GM13976 (cell line): ENCODE measurements around the gene PRSS37.
"Not testable (repeated sequence)": the region's sequence is repeated elsewhere in the genome, so short reads cannot be mapped to it uniquely, and the experiment has no call there.

Experiments
- DNase-seq: peaks from one replicate; pipeline ENCODE4 v3.0.0; 2012; ENCODE audit warnings: low spot score
- CTCF ChIP-seq: IDR thresholded peaks from 2 replicates; pipeline ENCODE4 v1.5.1; 2012; ENCODE audit warnings: borderline replicate concordance, mild to moderate bottlenecking; ENCODE audit not compliant: insufficient read depth; ENCODE audit errors: extremely low read depth, missing control alignments, control extremely low read depth
- in situ Hi-C: fragments of 300-500 bp; cut with MboI; formaldehyde crosslinking; loops from one replicate; pipeline ENCODE4 v1.12.0; 2022; ENCODE audit warnings: low sequenced_read_pairs, mixed read lengths, inconsistent platforms; ENCODE audit not compliant: unreplicated experiment

Gene PRSS37

GRCh38 chr7:141842904-141843303 lies 1.6 kb upstream of the PRSS37 start:
- in situ Hi-C loops = no loop called here
- TF ChIP-seq CTCF = no peak
- no peak for DNase-seq

- DNase-seq = no peak
- TF ChIP-seq CTCF = no peak
- in situ Hi-C loops = no loop called here
Measured at GRCh38 chr7:141840708-141841107, 577 bp downstream of the PRSS37 start.

- in situ Hi-C loops = no loop called here
- TF ChIP-seq CTCF = no peak
- DNase-seq = no peak
Measured at GRCh38 chr7:141839256-141839655, 2.0 kb downstream of the PRSS37 start.

- DNase-seq = no peak
- no peak for TF ChIP-seq CTCF
- in situ Hi-C loops = no loop called here
Measured at GRCh38 chr7:141838581-141838980, 2.7 kb downstream of the PRSS37 start.

- DNase-seq = no peak
- no peak for TF ChIP-seq CTCF
- in situ Hi-C loops = no loop called here
Measured at GRCh38 chr7:141837683-141838082, 3.6 kb downstream of the PRSS37 start.

- in situ Hi-C loops, DNase-seq: not testable (repeated sequence)
Measured at GRCh38 chr7:141822432-141822831, 18.9 kb downstream of the PRSS37 start.

GRCh38 chr7:141820067-141820466 lies 21.2 kb downstream of the PRSS37 start:
- in situ Hi-C loops = no loop called here
- DNase-seq = no peak

More at GRCh38 chr7:141820067-141820466, 21.2 kb downstream of the PRSS37 start:
- no peak for TF ChIP-seq CTCF
